HG02678 (cell line): ENCODE data around the gene MT1A.
A peak's percentile ranks its signal among the peaks of the same experiment; 100 is the strongest.

Source experiments
- ATAC-seq: cut with Tn5 transposase; IDR thresholded peaks from one replicate; pipeline ENCODE4 v1.9.1; 2021; ENCODE audit warnings: mild to moderate bottlenecking, moderate library complexity; ENCODE audit not compliant: unreplicated experiment

Gene MT1A

DNA sequence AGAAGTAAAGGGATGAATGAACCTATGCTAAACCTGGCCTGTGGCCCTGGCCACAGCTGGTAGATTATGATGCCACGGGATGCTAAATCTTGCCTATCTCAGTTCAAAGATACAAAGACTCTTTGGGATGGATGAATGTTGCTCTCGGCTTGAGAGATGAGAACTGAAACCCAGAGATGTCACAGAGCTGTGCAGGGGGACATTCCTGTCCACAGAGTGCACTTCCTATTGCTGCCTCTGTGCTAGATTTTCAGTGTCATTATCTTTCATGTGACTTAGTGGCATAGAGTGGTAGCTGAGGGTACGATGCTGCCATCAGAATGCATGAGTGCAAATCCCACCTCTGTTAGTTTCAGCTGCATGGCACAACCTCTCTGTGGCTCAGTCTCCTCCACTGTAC is 8.3 kb upstream of the MT1A start:
- ATAC-seq: peak; percentile 79

DNA sequence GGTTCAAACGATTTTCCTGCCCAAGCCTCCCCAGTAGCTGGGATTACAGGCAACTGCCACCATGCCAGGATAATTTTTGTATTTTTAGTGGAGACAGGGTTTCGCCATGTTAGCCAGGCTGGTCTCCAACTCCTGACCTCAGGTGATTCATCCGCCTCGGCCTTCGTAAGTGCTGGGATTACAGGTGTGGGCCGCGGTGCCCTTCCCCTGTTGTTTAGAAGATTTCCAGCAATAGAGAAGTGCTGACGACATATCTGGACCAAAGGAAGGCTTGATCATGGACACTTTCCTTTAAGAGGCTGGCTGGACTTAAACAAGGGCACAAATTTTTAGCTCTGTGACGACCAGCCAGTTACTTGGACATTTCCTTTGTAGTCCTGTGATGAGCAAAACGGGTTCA is 7.3 kb upstream of the MT1A start:
- ATAC-seq: no peak

DNA sequence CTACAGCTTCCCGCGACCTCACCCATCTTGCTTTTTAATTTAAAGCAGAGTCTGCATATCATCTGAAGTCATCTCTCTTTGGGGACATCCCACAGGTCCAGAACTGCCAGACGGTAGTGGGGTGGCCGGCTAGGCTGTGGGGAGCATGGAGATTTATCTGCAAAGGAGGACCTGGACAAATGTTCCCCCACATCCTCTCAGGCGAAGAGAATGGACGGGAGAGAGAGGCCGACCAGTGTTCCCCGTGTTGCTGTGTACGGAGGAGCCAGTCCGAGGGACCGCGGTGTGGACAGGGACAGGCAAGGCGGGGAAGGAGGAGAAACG is 6.7 kb upstream of the MT1A start:
- no peak for ATAC-seq

DNA sequence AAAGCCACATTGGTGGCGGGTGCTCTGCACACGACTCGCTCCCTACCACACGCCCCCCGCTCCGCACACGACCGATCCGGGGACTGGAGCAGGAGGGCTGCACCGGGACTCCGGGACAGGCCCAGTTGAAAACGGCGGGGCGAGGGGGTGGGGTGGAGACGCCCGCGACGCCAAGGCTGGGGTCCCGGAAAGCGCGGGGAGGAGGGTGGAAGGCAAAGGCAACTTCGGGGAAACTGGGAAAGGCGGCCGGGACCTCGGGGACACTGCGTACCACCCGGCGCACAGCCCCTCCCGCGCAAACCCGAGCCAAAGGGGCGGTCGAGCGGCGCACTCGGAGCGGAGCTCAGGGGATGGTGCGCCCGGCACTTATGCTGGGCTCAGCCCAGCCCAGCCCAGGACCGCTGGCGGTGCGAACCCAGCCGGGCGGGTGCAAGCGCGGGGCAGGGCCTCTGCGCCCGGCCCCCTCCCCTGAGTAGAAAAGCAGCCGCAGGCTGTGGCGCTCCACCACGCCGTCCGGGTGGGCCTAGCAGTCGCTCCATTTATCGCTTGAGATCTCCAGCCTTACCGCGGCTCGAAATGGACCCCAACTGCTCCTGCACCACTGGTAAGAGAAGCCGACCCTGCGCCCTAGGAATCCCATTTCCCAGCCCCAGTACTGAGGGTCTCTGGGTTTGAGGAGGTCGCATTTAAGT is 6.2 kb upstream of the MT1A start, which contains the start of gene MT1M:
Gene MT1M (plus strand): TSS at position 504 of the 692 bp plus-strand sequence. CDS start 73 bp downstream, at position 577.
- ATAC-seq: no peak

DNA sequence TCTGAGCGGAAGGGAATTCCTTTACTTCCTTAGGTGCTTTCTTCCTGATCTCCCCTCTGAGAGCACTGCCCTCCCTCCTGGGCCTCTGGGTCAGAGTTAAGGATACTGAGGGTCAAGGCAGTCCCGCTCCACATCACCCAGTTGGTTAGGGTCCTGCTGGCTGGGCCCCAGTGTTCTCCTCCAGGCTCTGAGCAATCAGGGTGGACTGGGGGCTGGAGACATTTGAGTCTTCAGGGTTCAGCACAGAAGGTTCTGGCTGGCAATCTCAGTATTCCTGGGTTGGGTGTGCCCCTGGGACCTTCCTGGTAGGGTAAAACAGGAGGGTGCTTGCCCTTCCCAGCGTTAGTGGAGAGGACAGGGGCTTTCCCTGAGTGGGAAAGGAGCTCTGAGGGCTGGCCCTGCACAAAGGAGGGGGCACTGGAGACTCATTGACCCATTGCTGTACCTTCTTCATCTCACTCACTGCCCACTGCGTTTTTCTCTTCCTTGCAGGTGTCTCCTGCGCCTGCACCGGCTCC is 5.6 kb upstream of the MT1A start:
- ATAC-seq: no peak

DNA sequence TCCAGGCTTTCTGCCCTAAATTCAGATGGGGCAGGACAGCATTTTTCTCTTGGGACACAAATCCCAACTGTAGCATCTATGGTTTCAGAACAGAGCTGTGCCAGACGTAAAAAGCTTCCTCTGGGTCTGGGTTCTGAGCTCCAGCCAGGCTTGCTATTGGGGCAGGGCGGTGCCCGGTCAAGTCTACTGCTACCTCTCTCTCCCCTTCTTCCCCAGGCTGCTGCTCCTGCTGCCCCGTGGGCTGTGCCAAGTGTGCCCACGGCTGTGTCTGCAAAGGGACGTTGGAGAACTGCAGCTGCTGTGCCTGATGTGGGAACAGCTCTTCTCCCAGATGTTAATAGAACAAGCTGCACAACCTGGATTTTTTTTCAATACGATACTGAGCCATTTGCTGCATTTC is 4.9 kb upstream of the MT1A start:
- no peak for ATAC-seq

DNA sequence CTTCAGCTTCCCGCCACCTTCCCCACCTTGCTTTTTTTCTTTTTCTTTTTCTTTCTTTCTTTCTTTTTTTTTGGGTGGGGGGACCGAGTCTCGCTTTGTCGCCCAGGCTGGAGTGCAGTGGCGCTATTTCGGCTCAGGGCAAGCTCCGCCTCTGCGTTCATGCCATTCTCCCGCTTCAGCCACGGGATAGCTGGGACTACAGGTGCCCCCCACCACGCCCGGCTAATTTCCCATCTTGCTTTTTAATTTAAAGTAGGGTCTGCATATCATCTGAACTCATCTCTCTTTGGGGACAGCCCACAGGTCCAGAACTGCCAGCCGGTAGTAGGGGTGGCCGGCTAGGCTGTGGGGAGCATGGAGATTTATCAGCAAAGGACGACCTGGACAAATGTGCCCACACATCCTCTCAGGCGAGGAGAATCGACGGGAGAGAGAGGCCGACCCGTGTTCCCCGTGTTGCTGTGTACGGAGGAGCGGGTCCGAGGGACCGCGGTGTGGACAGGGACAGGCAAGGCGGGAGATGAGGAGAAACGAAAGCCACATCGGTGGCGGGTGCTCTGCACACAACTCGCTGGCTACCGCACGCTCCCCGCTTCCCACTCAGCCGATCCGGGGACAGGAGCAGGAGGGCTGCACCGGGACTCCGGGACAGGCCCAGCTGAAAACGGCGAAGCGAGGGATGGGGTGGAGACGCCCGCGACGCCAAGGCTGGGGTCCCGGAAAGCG is 3.6 kb upstream of the MT1A start:
- ATAC-seq: no peak

DNA sequence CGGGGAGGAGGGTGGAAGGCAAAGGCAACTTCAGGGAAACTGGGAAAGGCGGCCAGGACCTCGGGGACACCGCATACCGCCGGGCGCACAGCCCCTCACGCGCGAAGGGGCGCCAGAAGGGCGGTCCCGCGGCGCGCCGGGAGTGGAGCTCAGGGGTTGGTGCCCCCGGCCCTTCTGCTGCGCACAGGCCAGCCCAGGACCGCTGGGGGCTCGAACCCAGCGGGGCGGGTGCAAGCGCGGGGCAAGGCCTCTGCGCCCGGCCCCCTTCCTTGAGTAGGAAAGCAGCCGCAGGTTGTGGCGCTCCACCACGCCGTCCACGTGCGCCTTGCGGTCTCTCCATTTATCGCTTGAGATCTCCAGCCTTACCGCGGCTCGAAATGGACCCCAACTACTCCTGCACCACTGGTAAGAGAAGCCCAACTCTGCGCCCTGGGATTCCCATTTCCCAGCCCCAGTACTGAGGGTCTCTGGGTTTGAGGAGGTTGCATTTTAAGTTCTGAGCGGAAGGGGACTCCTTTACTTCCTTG is 3.0 kb upstream of the MT1A start:
- no peak for ATAC-seq

DNA sequence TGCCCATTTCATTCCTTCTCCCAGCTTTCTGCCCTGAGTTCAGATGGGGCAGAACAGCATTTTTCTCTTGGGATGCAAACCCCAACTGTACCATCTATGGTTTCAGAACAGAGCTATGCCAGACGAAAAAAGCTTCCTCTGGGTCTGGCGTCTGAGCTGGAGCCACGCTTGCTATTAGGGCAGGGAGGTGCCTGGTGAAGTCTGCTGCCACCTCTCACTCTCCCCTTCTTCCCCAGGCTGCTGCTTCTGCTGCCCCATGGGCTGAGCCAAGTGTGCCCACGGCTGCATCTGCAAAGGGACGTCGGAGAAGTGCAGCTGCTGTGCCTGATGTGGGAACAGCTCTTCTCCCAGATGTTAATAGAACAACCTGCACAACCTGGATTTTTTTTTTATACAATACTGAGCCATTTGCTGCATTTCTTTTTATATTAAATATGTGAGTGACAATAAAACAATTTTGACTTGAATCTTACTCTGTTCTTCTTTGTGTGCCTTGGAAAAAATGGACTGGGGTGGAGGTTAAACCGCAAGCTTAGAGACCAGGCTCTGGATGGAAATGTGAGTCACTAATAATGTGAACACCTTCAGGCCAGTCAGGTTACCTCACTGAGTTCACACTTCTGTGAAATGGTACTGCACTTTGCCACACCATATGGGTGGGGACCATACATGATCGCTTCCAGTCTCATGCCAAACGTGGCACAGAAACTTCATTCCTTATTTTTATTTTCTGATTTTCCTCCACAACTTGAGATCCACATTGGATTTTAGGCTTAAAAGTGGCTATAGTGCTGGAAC is 1.7 kb upstream of the MT1A start:
- ATAC-seq: no peak

DNA sequence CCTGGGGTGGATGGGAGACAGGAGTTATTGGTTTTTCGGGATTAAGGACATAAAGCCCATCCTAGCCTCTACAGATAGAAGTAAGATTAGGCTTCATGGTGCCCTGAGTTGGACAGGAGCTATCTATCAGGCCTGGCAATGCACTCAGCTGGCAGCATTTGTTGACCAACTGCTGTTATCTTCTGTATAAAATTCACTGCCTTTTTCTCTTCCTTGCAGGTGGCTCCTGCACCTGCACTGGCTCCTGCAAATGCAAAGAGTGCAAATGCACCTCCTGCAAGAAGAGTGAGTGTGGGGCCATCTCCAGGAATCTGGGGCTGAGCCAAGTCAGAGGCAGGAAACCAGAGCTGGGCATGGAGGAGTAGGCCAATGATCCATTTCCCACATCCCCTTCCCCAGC is 579 bp downstream of the MT1A start:
- no peak for ATAC-seq

DNA sequence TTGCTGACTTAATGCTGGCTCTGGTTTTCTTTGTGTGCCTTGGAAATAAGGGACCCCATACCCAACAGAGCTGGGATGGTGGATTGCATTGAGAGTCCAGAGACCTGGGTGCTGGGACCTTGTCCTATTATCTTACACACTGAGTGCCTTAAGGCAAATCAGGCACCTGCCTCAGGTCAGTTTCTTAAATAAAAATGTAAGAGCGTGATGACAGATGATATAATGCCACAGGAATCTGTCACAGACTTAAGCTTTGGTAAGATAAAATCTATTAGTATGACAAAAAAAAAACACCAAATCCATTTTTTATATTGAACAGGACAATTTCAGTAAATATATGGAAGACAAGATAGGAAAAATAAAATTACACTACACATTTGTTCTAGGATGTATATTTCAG is 1.6 kb downstream of the MT1A start:
- ATAC-seq: no peak

DNA sequence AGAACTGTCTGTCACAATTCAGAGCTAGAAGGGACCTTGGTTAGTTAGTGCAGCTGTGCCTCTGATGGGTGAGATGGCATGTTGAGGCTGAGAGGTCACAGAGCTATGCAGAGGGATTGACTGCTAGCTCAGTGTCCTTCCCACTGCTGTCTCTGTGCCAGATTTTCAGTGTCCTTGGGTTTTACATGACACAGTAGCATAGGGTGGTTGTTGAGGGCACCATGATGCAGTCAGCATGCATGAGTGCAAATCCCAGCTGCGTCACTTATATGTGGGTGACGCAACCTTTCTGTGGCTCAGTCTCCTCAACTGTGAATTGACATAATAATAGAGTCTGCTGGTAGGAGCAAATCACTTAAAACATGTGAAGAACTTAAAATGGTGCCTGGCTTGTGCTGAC is 2.7 kb downstream of the MT1A start:
- no peak for ATAC-seq

DNA sequence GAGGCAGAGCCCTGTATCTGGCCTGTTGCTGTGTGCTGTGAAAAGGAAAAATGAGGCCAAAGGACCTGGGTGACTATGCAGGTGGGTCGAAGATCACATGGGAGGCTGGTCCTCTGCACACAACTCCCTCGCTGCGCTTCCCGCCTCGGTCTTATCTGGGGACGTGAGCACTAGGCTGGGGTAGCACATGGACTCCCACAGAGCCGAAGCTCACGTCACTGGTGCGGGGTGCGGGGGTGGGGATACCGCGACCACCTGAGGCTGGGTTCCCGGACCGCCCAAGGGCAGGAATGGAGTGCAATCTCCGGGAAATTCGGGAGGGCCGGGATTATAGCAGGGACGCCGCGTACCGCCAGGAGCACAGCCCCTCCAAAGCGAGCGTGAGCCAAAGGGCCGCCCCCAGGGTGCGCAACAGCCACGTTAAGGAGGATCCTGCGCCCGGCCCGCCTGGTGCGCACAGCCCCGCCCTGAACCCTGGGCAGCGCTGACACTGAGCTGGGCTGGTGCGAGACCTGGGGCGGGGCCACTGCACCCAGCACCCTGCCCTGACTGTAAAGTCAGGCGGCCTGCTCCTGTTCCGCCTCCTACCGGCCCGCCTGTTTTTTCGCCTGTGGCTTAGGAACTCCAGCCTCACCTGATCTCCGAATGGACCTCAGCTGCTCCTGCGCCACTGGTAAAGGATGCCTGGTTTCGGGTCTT is 4.8 kb downstream of the MT1A start:
- no peak for ATAC-seq

DNA sequence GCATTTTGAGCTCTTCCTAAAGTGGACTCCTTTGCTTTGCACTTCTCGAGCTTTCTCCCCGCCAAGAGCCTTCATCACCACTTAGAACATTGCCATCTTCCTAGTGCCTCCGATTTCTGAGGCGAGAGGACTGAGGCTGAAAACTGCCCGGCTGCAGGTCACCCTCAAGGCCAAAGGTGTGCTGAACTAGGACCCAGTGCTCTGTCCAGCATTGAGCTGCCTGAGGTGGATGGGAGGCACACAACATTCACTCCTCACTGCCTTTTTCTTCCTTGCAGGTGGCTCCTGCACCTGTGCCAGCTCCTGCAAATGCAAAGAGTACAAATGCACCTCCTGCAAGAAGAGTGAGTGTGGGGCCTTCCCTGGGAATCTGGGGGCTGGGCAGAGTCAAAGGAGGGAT is 5.4 kb downstream of the MT1A start:
- no peak for ATAC-seq

DNA sequence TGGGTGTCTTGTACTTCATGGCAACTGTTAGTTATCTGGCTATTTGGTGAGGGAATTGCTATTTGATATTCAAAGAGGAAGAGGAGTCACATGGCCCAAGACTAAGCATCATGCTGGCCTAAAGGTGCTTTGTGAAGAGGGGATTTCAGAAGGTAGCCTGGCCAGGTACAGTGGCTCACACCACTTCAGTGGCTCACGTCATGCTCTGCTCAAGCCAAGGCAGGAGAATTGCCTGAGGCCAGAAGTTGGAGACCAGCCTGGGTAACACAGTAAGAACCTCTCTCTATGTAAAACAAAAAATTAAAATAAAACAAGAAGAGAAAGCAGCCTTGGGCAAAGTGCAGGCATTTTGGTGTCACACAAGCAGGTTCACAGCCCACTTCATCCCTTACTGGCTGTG is 6.8 kb downstream of the MT1A start:
- no peak for ATAC-seq

DNA sequence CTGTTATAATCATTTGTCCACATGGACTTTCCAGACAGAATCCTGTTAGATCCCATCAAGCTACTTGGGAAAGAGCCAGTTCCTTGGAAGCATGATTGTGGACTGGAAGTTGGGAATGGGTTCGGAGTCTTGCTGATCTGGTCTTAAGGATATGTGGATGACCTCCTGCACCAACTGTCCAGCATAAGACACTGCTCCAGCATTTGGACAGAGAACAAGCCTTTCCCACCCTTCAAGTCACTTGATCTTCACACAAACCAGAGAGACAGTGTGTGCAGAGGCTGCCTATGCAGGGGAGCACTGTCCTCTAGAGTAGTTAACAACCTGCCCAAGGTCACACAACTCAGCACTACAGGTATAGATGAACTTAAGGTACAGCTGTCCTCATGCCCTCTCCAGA is 7.4 kb downstream of the MT1A start:
- no peak for ATAC-seq

DNA sequence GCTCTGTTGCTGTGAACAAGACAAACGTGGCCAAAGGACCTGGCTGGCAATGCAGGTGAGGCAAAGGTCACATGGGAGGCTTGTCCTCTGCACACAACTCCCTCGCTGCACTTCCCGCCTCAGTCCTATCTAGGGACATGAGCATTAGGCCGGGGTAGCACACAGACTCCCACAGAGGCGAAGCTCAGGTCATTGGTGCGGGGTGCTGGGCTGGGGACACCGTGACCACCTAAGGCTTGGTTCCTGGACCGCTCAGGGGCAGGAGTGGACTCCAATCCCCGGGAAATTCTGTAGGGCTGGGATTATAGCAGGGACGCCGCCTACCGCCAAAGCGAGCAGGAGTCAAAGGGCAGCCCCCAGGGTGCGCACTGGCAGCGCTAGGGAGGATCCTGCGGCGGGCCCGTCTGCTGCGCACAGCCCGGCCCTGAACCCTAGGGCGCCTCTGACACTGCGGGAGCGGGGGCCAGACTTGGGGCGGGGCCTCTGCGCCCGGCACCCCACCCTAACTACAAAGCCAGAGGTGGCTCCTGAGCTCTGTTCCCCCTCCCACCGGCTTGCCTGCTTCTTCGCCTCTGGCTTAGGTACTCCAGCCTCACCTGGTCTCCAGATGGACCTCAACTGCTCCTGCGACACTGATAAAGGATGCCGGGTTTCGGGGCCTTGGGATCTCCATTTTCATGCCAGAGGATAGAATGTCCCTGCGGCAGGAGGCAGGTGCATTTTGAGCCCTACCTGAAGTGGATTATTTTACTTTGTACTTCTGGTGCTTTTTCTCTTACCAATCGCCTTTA is 9.4 kb downstream of the MT1A start:
- no peak for ATAC-seq

DNA sequence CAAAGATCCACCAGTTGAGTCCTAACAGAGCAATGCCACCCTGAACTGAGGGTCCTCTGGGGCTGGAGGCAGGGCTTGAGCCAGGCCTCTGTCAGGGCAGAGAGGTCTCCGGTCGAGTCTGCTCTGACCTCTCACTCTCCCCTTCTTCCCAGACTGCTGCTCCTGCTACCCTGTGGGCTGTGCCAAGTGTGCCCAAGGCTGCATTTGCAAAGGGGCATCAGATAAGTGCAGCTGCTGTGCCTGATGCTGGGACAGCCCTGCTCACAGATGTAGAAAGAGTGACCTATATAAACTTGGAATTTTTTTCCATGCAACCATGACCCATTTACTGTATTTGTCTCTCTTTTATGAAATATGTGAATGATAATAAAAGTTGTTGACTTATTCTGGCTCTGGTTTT is 10.8 kb downstream of the MT1A start:
- no peak for ATAC-seq

DNA sequence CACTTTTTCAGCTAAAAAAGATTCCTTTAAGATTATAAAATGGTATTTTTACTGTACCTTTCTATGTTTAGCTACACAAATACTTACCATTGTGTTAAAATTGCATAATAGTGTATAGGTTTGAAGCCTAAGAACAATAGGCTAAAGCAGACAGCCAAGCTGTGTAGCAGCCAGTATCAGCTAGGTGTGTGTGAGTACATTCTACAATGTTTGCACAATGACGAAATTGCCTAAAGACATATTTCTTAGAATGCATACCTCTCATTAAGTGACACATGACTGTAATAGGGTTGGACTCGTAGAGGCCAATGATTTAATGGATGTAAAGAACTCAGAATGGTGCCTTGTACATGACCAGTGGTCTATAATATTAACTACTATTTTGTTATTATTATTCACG is 11.4 kb downstream of the MT1A start:
- ATAC-seq: no peak

DNA sequence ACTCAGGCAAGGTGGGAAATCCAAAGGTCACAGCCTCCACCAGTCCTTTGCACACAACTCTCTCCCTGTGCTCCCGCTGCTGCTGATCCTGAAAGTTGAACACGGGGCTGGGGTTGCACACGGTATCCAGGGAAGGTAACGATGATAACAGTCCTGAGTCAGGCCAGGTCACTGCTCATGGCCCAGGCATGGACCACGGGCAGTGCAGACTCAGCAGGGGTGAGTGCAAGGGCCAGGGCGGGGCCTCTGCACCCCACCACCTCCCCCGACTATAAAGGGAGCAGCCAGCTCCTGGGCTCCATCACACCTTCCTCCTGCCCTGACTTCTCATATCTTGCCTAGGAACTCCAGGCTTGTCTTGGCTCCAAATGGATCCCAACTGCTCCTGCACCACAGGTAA is 13.1 kb downstream of the MT1A start, which contains the start of gene MT1B:
Gene MT1B (plus strand): TSS at position 301 of the 400 bp plus-strand sequence. CDS start 68 bp downstream, at position 369.
- no peak for ATAC-seq
